NCI-H774 (cell line): ENCODE results near the gene ZNF578.
"Not testable (repeated sequence)": the region's sequence is repeated elsewhere in the genome, so short reads cannot be mapped to it uniquely, and the experiment has no call there.

Source experiments
- DNase-seq: peaks from one replicate; lab custom pipeline; 2025; lab: John Stamatoyannopoulos, UW

The ZNF578 gene

DNA sequence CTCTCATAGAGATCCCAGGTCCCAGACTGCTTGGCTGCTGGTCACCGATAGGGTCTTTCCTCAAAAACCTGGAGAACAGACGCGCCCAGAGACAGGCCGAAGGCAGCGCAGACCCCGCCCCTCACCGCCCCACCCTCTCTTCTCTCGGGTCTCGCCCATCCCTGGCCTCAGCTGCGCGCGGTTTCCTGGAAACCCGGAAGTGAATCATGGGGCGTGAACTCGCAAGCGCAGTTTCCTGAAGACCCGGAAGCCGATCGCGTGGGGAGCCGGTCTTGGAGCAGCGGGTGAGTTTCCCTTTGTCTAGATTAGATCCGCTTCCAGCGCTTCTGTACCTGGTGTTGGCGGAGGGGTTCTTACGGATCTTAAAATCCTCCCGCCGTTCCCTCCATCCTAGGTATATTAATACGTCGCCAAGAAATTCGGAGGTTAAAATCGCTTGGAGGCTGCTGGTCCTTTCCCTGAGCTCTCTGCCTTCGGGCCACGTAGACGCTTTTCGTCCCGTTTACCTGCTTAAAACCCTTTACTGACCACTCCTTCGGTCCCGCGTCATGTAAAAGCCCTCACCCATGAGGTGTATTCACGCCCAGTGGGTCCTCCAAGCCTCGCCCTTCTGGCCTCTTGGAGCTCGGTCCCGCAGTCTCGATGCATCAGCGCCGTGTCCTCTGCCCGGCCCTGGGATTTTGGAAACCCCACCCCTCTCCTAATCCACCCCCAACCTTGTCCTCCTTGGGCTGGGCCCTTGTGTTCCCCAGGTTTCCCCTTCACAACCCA is at the start of gene ZNF578:
ZNF578 (plus strand) TSS at position 230 of the 771 bp plus-strand sequence. CDS start 48,293 bp downstream, outside the sequence.
- DNase-seq, result no peak

- no peak for DNase-seq
Measured at GRCh38 chr19:52410276-52410675, 43.1 kb upstream of the ZNF578 start.

GRCh38 chr19:52415711-52416110 is 37.6 kb upstream of the ZNF578 start:
- DNase-seq, result no peak

GRCh38 chr19:52428937-52429336 is 24.4 kb upstream of the ZNF578 start, which contains the start of gene ZNF534:
Gene ZNF534 (plus strand): TSS chr19:52429148. CDS start chr19:52431475, 2,327 bp downstream.
- DNase-seq, result no peak

GRCh38 chr19:52442179-52442578 is 11.2 kb upstream of the ZNF578 start:
- no peak for DNase-seq

- no peak for DNase-seq
Measured at GRCh38 chr19:52444506-52444905, 8.8 kb upstream of the ZNF578 start.

GRCh38 chr19:52451241-52451640 is 2.1 kb upstream of the ZNF578 start:
- no peak for DNase-seq

- peak; percentile 4 for DNase-seq
Measured at GRCh38 chr19:52464798-52465470, 11.6 kb downstream of the ZNF578 start.

- no peak for DNase-seq
Measured at GRCh38 chr19:52473655-52474350, 20.4 kb downstream of the ZNF578 start.

DNA sequence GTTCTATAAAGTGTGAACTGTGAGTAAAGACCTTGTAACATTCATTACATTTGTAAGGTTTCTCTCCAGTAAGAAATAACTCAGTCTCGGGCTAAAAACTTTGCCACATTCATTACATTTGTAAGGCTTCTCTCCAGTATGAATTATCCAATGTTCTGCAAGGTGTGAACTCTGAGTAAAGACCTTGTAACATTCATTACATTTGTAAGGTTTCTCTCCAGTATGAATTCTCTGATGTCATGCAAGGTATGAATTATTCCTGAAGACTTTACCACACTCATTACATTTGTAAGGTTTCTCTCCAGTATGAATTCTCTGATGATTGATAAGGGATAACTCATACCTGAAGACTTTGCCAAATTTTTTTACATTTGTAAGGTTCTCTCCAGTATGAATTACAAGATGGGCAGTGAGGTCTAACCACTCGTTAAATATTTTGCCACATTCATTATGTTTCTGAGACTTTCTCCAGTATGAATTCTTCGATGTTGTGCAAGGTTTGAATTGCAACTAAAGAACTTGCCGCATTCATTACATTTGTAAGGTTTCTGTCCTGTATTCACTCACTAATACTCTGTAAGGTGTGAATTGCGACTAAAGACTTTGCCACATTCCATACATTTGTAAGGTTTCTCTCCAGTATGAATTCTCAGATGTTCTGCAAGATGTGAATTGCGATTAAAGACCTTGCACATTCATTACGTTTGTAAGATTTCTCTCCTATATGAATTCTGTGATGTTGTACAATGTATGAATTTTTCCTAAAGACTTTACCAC is 21.2 kb downstream of the ZNF578 start:
- DNase-seq, result no peak

GRCh38 chr19:52484111-52484743 is 30.9 kb downstream of the ZNF578 start:
- not testable (repeated sequence) for DNase-seq

- DNase-seq, result not testable (repeated sequence)
Measured at GRCh38 chr19:52485064-52485463, 31.7 kb downstream of the ZNF578 start.

DNA sequence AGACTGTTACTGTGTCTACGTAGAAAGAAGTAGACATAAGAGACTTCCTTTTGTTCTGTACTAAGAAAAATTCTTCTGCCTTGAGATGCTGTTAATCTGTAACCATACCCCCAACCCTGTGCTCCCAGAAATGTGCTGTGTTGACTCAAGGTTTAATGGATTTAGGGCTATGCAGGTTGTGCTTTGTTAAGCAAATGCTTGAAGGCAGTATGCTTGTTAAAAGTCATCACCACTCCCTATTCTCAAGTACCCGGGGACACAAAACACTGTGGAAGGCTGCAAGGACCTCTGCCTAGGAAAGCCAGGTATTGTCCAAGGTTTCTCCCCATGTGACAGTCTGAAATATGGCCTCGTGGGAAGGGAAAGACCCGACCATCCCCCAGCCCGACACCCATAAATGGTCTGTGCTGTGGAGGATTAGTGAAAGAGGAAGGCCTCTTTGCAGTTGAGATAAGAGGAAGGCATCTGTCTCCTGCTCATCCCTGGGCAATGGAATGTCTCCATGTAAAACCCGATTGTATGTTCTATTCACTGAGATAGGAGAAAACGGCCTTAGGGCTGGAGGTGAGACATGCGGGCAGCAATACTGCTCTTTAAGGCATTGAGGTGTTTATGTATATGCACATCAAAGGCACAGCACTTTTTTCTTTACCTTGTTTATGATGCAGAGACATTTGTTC is 32.3 kb downstream of the ZNF578 start:
- DNase-seq, result not testable (repeated sequence)

GRCh38 chr19:52492201-52492993 is 39.0 kb downstream of the ZNF578 start:
- DNase-seq, result no peak

GRCh38 chr19:52492994-52493470 is 39.7 kb downstream of the ZNF578 start:
- no peak for DNase-seq

GRCh38 chr19:52494518-52494917 is 41.2 kb downstream of the ZNF578 start:
- no peak for DNase-seq

GRCh38 chr19:52498571-52498970 is 45.2 kb downstream of the ZNF578 start:
- DNase-seq, result no peak

GRCh38 chr19:52500474-52500873 is 47.1 kb downstream of the ZNF578 start:
- not testable (repeated sequence) for DNase-seq

DNA sequence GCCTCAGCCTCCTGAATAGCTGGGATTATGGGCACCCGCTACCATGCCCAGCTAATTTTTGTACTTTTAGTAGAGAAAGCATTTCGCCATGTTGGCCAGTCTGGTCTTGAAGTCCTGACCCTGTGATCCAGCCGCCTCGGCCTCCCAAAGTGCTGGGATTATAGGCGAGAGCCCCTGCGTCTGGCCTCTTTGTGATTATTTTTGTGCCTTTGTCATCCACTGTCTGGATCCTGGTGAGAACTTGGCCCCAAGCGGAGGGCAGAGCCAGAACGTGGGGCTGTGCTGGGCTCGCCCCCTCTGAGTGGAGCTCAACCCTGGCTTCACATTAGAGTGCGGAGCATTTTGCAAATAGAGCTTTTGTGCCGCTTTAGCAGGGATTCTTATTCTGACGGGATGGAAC is 47.6 kb downstream of the ZNF578 start:
- DNase-seq, result not testable (repeated sequence)

DNA sequence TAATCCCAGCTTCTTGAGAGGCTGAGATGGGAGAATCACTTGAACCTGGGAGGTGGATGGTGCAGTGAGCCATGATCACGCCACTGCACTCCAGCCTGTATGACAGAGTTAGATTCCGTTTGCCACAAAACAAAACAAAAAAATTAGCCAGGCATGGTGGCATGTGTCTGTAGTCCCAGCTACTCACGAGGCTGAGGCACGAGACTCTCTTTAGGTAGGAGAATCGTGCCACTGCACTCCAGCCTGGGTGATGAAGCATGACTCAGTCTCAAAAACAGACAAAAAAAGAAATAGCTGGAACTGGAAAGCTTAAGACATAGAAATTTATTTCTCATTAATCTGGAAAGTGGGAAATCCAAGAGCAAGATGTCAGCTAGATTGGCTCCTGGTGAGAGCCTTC is 53.9 kb downstream of the ZNF578 start:
- DNase-seq, result no peak
